H1 (cell line): ENCODE measurements around the gene VPS26B. TPM values are rescaled to one million over a fixed set of nuclear protein-coding genes. Genes with fewer than 3 reads are reported as not detected.

Source experiments
- BACH1 ChIP-seq: IDR thresholded peaks from 2 replicates; pipeline ENCODE4 v1.6.1; 2012; ENCODE audit warnings: low read length, improper control_type of control experiment
- FOSL1 ChIP-seq: IDR thresholded peaks from 2 replicates; pipeline ENCODE4 v1.6.1; 2011; ENCODE audit warnings: mild to moderate bottlenecking, low read depth, low read length, moderate library complexity; ENCODE audit not compliant: insufficient read depth
- polyA plus RNA-seq, 7 experiments: library from polyadenylated mRNA; depleted of rRNA in 3 of 7; stranded (reverse) in 5 of 7; unstranded in 2 of 7; fragments of >200 nt in 5 of 7; fragments of 200-250 nt in 2 of 7; gene quantifications; 1 replicate in 5 of 7; 2 replicates in 1 of 7; 4 replicates in 1 of 7; pipeline versions ENCODE4 v1.2.1 to v1.2.3, GENCODE V29; 2011 to 2013; ENCODE audit warnings: missing spikeins in 2 of 7, mixed read lengths in 2 of 7
- total RNA-seq: library from RNA; stranded (reverse); fragmentation: NEBNext Ultra II Directional; extraction: Animal tissue kit (Norgen Biotek cat#: 25700); gene quantifications from 2 replicates; pipeline ENCODE4 v1.2.1, GENCODE V29; 2021
- TF ChIP-seq, protein P1 (sequence below): IDR thresholded peaks from 2 replicates; pipeline ENCODE4 v1.6.1; 2012; ENCODE audit warnings: inconsistent platforms
- TF ChIP-seq, protein P2 (sequence below): IDR thresholded peaks from 2 replicates; pipeline ENCODE4 v1.6.1; 2011; ENCODE audit warnings: low read depth, mild to moderate bottlenecking, low read length; ENCODE audit not compliant: insufficient read depth

VPS26B gene
- total and polyA plus RNA-seq, 2 of the 8 experiments (the other 6 are each of a cell fraction or from before 2014, with no cell fraction given), result 18.3 to 27.0 TPM

DNA sequence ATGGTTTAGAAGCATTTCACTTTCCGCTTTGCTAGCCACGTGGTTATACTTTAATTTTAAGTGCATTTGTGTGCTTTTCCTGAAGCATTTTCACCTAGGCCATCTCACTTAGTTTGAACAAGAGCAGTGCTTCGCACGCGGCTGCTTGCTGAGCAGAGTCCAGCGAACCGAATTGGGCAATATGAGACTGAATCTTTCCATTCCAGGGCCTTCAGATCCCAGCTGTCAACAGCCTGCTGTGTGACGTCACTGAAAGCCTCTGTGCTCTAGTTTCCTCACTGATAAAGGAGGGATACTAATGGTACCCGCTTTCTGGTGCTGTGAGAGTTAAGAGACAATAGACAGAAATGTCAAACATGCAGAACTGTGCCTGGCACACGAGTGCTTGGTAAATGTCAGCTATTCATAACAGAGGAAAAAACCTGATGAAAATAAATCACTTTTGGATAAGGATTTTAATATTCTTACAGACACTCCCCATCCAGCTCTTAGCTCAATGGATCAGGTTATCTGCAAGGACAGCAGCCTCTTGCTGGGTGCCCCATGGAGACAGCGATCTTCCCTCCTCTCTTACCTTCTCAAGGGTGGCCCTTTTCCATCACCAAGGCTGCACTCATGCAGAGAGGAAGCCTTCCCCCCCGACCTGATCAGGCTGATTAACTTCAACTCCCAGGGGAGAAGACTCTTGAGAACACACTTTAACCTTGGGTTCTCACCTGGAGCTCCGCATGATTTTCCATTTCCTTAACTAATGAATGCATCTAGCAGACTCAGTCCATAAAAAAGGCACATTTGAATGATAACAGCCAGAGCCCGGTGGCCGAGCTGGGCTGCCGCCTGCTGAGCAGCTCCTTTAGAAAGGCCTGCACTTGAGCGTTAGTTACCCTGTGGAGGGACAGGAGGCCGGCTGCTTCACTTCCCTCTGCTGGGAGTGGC, 48.2 kb downstream of the VPS26B start (continued):
- TF ChIP-seq FOSL1 (no peak), BACH1 (0 out of 2 replicates have a peak, but pooled peaks have one; percentile 22)
- TF ChIP-seq, protein P1, sequence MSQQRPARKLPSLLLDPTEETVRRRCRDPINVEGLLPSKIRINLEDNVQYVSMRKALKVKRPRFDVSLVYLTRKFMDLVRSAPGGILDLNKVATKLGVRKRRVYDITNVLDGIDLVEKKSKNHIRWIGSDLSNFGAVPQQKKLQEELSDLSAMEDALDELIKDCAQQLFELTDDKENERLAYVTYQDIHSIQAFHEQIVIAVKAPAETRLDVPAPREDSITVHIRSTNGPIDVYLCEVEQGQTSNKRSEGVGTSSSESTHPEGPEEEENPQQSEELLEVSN, result no peak
- TF ChIP-seq, protein P2, sequence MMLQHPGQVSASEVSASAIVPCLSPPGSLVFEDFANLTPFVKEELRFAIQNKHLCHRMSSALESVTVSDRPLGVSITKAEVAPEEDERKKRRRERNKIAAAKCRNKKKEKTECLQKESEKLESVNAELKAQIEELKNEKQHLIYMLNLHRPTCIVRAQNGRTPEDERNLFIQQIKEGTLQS, result no peak
